HG03095 (cell line): ENCODE data around the gene DAGLA.

Experiments
- ATAC-seq: cut with Tn5 transposase; IDR thresholded peaks from one replicate; pipeline ENCODE4 v1.9.1; 2021; ENCODE audit warnings: moderate library complexity; ENCODE audit not compliant: unreplicated experiment

Gene DAGLA

GRCh38 chr11:61706452-61707400 is 26.5 kb downstream of the DAGLA start:
- no peak for ATAC-seq

- no peak for ATAC-seq
Measured at GRCh38 chr11:61707574-61707973, 27.4 kb downstream of the DAGLA start.

- ATAC-seq: no peak
Measured at GRCh38 chr11:61709110-61709509, 28.9 kb downstream of the DAGLA start.

GRCh38 chr11:61709572-61709971 is 29.4 kb downstream of the DAGLA start:
- ATAC-seq: no peak

- no peak for ATAC-seq
Measured at GRCh38 chr11:61710019-61710418, 29.8 kb downstream of the DAGLA start.

GRCh38 chr11:61711037-61711436 is 30.8 kb downstream of the DAGLA start:
- ATAC-seq: no peak

- no peak for ATAC-seq
Measured at GRCh38 chr11:61711498-61711897, 31.3 kb downstream of the DAGLA start.

- no peak for ATAC-seq
Measured at GRCh38 chr11:61712314-61712713, 32.1 kb downstream of the DAGLA start.

GRCh38 chr11:61712846-61713245 is 32.7 kb downstream of the DAGLA start:
- no peak for ATAC-seq

- ATAC-seq: no peak
Measured at GRCh38 chr11:61713464-61713863, 33.3 kb downstream of the DAGLA start.

- no peak for ATAC-seq
Measured at GRCh38 chr11:61713906-61714305, 33.7 kb downstream of the DAGLA start.

GRCh38 chr11:61714316-61714715 is 34.1 kb downstream of the DAGLA start:
- ATAC-seq: no peak

- ATAC-seq: no peak
Measured at GRCh38 chr11:61714916-61715315, 34.7 kb downstream of the DAGLA start.

- ATAC-seq: no peak
Measured at GRCh38 chr11:61715867-61716266, 35.7 kb downstream of the DAGLA start.

- ATAC-seq: no peak
Measured at GRCh38 chr11:61716478-61717285, 36.5 kb downstream of the DAGLA start.

- ATAC-seq: no peak
Measured at GRCh38 chr11:61717286-61718033, 37.3 kb downstream of the DAGLA start.

- no peak for ATAC-seq
Measured at GRCh38 chr11:61718046-61718531, 37.9 kb downstream of the DAGLA start.

- ATAC-seq: no peak
Measured at GRCh38 chr11:61718621-61719302, 38.6 kb downstream of the DAGLA start.

- no peak for ATAC-seq
Measured at GRCh38 chr11:61719978-61720377, 39.8 kb downstream of the DAGLA start.

- ATAC-seq: no peak
Measured at GRCh38 chr11:61720597-61720996, 40.4 kb downstream of the DAGLA start.
